HG03139 (cell line): ENCODE results near the gene CHKB.

ENCODE experiments used
- ATAC-seq: cut with Tn5 transposase; IDR thresholded peaks from one replicate; pipeline ENCODE4 v1.9.1; 2021; ENCODE audit not compliant: unreplicated experiment

The CHKB gene

DNA sequence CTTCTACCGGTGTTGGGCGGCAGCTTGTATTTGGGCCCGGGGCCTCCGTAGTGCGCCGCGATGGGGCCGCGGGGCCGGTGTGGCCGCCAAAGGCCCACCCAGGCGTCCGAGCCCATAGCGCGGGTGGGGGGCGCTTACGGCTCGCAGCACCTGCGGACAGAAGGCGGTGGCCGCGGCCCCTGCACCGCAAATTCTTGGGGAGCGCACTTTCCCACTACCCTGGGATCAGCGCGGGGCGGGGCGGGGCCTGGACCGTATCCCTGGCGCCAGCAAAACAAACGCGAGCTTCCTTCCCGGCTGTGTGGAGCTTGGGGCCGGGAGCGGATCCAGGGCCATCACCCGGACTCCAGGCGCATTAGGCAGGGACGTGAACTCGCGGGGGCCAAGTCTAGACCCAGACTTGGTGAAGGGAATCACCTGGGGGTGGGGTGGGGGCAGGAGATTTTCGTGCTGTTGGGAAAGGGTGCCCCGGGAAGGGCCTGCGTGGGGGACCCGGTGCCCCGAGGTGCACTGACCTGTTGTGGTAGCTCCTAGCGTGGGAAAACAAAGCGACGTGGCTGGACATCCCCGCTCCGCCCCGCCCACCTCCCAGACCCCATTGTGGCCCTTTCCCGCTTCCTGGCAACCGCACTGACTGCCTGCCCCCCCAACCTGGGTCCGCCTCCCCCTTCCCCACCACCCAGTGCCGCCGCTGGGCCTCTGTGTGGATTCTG is 50.5 kb downstream of the CHKB start:
- no peak for ATAC-seq

DNA sequence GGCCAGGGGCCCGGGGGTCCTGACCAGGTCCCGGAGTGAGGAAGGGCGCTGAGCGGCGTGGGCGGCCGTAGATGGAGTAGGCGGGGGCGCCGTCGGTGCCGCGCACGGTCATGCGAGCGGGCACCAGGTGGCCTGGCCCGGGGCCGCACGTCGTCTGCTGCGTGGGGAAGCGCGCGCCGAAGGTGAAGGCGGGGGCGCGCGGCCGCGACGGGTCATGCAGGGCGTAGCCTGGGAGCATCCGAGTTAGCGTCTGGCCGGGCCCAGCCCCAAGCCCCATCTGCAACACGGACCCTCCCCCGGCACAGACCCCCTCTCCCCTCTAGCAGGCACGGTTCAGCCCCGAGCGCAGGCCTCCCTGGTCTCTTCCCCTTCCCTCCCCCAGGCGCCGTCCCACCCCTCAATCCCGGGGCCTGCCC is 51.1 kb downstream of the CHKB start:
- ATAC-seq = no peak

DNA sequence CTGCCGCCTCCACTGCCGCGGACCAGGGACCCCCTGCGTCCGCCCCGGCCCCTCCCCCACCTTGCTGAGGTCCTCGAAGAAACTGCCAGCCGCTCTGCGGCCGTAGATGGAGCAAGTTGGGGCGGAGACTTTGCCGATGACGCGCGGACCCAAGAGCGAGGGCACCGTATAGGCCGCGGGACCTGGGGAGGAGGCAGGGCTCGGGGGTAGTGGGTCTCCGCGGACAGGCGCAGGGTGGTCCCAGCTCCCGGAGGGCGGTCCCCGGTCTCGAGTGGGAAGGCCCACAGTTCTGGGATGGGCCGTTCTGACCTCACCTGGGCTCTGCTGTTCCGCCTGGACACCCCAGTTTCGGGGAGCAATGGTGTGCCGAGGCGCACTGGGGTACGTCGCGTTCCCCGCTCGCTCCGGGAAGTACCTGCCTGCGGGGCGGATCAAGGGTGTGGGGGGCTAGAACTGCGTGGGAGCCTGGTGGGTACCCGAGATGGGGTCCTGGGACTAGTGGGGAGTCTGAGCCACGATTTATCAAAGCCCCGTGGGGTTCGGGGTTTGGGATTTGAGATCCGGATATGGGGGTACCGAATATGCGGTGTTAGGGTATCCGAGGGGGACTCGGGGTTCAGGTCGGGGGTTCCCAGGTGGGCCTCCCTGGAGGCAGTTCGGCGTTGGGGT is 51.6 kb downstream of the CHKB start:
- ATAC-seq = no peak

DNA sequence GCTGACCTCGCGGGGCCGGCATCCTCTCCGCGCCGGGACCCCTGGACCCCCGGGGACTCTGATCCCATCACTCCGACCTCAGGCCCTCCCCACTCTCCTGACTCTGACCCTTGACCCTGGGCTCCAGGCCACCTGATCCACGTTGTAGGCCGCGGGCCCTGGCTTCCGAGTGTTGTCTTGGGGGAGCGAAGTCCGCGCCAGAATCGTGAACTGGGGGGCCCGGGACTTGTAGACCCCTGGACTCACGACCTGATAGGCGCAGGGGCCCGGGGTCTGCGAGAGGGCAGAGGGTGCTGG is 52.1 kb downstream of the CHKB start:
- ATAC-seq = no peak

DNA sequence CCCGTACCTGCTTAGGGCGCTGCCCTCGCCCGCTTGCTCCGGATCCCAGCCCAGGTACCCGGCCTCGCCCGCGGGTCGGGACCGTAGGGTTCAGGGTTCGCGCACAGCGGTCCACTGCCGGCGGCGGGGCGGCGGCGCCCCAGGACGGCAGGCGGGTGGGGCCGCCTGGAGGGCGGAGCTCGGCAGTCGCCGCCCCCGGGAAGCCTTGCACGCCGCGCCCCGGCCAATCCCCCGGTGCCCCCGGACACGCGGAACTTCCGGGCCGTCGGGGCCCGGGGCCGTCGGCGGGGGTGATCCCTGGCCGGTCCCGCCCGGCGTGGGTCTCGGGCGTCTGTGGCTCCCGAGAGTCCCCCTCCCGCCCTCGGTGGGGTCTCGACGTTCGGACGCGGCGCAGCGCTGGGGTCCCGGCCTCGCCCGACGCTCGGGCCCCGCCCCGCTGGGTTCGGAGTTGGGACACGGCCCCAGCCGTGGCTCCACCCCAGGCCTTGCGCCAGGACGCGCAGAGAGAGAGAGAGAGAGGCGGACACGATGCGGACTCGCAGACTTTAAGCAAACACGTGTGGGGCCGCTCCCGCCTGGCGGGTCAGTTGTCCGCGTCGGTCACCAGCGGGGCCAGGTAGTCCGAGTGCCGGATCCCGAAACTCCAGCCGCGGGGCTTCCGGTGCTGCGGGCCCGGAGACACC is 52.6 kb downstream of the CHKB start, which contains the start of gene TYMP:
Gene TYMP, minus strand, starts transcription at position 116 of the 683 bp plus-strand sequence. CDS start 303 bp downstream, outside the sequence.
- no peak for ATAC-seq

DNA sequence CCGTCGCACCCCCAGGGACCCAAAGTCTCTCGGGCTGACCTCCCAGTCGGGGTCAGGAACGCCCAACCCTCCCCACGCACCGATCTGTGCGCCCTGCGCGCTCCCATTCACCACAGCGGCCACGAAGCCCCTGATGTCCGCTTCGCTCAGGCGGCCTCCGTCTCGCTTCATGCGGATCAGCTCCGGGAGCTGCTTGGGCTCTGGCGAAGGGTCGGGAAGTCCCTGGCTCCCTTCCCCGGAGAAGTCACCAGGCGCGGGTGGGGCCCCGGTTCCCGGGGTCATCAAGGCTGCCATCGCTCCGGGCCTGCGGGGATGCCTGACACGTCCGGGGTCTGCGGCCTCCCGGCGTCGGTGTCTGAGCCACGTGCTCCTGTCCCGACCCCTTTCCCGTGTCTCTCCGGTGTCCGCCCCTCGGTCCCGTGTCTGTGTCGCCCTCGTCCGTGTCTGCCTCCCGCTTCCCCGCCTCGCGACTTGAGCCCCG is 53.2 kb downstream of the CHKB start:
- no peak for ATAC-seq
